Smooth muscle cell (in vitro differentiated cells): ENCODE results near the gene CYTH4. TPM values are rescaled to one million over a fixed set of nuclear protein-coding genes. Genes with fewer than 3 reads are reported as not detected.

Experiments used
- DNase-seq: peaks from one replicate; lab custom pipeline; 2025; ENCODE audit not compliant: unreplicated experiment; lab: John Stamatoyannopoulos, UW
- H2AFZ ChIP-seq: fragments of 200-600 bp; sonication (generic); 2 replicates; pipeline ENCODE4 v1.6.0; 2016; ENCODE audit warnings: antibody characterized with exemption, low read depth, mild to moderate bottlenecking
- H3F3A ChIP-seq: fragments of 200-600 bp; sonication (generic); 2 replicates; pipeline ENCODE4 v1.6.0; 2017; ENCODE audit warnings: antibody characterized with exemption, low read depth
- H3K27ac ChIP-seq: fragments of 200-600 bp; sonication (generic); 2 replicates; pipeline ENCODE4 v1.5.1; 2016; ENCODE audit warnings: low read depth, mild to moderate bottlenecking
- H3K27me3 ChIP-seq: fragments of 200-600 bp; sonication (generic); 2 replicates; pipeline ENCODE4 v1.6.1; 2016; ENCODE audit warnings: low read depth, mild to moderate bottlenecking
- H3K36me3 ChIP-seq: fragments of 200-600 bp; sonication (generic); 2 replicates; pipeline ENCODE4 v1.5.1; 2016; ENCODE audit warnings: low read depth
- H3K4me1 ChIP-seq: fragments of 200-600 bp; sonication (generic); 2 replicates; pipeline ENCODE4 v1.5.1; 2016; ENCODE audit warnings: low read depth
- H3K4me2 ChIP-seq: fragments of 200-600 bp; sonication (generic); 2 replicates; pipeline ENCODE4 v1.6.0; 2016; ENCODE audit warnings: mild to moderate bottlenecking
- H3K4me3 ChIP-seq: fragments of 200-600 bp; sonication (generic); 2 replicates; pipeline ENCODE4 v1.5.1; 2016; ENCODE audit warnings: mild to moderate bottlenecking
- H3K79me2 ChIP-seq: fragments of 200-600 bp; sonication (generic); 2 replicates; pipeline ENCODE4 v1.6.0; 2016; ENCODE audit warnings: low read depth, mild to moderate bottlenecking
- H3K9ac ChIP-seq: fragments of 200-600 bp; sonication (generic); 2 replicates; pipeline ENCODE4 v1.6.0; 2016; ENCODE audit warnings: low read depth
- H3K9me3 ChIP-seq: fragments of 200-600 bp; sonication (generic); replicated peaks from 2 replicates; pipeline ENCODE4 v1.5.1; 2016; ENCODE audit warnings: low read depth
- H4K20me1 ChIP-seq: fragments of 200-600 bp; sonication (generic); 2 replicates; pipeline ENCODE4 v1.6.0; 2016; ENCODE audit warnings: low read depth
- WGBS: methylation state at CpG from one replicate; pipeline ENCODE4 v1.1.7; 2016; ENCODE audit warnings: low lambda C conversion rate; 5-methylcytosine and 5-hydroxymethylcytosine counted together
- polyA plus RNA-seq: library from polyadenylated mRNA; unstranded; fragments of >200 nt; fragmentation: Nextera tagmentation; extraction: Ambion mirVana; gene quantifications from 2 replicates; pipeline ENCODE4 v1.2.1, GENCODE V29; 2016
- total RNA-seq: library from RNA; depleted of rRNA; stranded (reverse); fragments of >200 nt; gene quantifications from 2 replicates; pipeline ENCODE4 v1.2.3, GENCODE V29; 2014
- TF ChIP-seq, protein P1 (sequence below): fragments of 200-600 bp; sonication (generic); IDR thresholded peaks from 2 replicates; pipeline ENCODE4 v1.5.1; 2017; ENCODE audit warnings: borderline replicate concordance, mild to moderate bottlenecking, antibody characterized with exemption; ENCODE audit not compliant: insufficient read depth, poor library complexity, severe bottlenecking

The CYTH4 gene
- total and polyA plus RNA-seq, 2 experiments from 2014 or later = not detected

DNA sequence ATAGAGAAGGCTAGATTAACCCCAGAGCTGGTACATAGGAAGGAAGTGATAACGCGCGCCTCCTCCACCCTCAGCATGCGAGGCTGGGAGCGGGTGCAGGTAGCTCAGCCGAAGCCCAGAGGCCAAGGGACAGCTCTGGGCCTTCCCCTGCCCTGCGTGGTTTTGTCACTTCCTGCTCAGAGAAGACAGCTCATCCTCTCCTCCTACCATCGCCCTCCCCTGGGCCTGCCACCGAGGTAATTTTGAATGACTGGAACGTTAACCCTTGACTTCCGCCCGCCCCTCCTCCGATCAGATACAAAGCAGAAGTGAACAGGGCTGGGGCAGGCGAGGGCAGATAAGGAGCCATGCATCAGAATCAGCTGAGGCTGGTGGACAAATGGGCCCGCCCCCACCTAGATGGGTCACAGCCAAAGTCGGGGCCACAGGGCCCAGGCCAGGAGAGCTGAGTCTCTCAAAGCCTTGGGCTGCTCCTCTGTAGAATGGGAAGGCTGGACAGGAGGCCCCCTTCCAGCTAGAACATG lies 39.9 kb upstream of the CYTH4 start:
- H3F3A ChIP-seq = no peaks in the 10 kb centered on the region
- no peak overlapping the region for H3K27ac ChIP-seq
- no peak overlapping the region for H3K4me2 ChIP-seq
- no peak overlapping the region for H3K9ac ChIP-seq
- H3K79me2 ChIP-seq = no peaks in the 10 kb centered on the region
- TF ChIP-seq, protein P1, sequence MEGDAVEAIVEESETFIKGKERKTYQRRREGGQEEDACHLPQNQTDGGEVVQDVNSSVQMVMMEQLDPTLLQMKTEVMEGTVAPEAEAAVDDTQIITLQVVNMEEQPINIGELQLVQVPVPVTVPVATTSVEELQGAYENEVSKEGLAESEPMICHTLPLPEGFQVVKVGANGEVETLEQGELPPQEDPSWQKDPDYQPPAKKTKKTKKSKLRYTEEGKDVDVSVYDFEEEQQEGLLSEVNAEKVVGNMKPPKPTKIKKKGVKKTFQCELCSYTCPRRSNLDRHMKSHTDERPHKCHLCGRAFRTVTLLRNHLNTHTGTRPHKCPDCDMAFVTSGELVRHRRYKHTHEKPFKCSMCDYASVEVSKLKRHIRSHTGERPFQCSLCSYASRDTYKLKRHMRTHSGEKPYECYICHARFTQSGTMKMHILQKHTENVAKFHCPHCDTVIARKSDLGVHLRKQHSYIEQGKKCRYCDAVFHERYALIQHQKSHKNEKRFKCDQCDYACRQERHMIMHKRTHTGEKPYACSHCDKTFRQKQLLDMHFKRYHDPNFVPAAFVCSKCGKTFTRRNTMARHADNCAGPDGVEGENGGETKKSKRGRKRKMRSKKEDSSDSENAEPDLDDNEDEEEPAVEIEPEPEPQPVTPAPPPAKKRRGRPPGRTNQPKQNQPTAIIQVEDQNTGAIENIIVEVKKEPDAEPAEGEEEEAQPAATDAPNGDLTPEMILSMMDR = no peak
- H3K9me3 ChIP-seq = no peaks in the 10 kb centered on the region
- DNase-seq = no peak
- H3K4me1 ChIP-seq = peaks cover 6% of the 10 kb centered on the region
- H3K4me3 ChIP-seq = no peak overlapping the region
- H2AFZ ChIP-seq = no peak overlapping the region
- WGBS = 48% methylated on average over 16 of the region's 16 CpGs
- no peaks in the 10 kb centered on the region for H3K36me3 ChIP-seq
- no peaks in the 10 kb centered on the region for H4K20me1 ChIP-seq
- H3K27me3 ChIP-seq = no peaks in the 10 kb centered on the region

DNA sequence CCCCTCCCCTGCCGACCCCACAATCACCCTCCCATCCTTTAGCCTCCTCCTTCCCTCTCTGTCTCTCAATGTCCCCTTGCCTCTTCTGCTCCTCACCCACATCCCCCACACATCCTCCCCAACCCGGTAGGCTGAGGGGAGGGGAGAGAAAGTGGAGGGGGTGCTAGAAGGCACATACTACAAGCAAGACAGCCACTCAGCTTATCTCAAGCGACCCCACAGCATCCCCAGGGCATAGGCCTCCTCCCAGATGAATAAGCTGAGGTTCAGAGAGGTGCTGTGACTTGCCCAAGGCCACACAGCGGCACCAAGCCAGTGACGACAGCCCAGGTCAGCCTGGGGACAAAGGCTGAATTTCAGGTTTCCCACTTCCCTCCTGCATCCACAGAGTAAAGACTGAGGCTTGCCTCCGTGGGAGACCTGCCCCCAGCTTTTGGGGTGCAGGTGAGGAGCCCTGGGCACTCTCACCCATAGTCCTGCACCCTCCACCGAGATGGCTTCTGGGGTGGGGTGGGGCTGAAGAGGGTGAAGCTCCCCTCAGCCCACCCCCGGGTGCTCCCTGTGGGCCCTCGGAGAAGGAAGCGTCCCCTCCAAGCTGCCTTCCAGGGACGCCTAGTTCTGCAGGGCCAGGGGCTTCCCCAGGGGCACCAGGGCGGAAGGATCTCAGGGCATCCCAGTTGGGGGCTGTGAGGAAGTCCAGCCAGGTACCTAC lies 38.8 kb upstream of the CYTH4 start:
- no peaks in the 10 kb centered on the region for H4K20me1 ChIP-seq
- no peak for DNase-seq
- no peak overlapping the region for H3K4me3 ChIP-seq
- H3K36me3 ChIP-seq = no peaks in the 10 kb centered on the region
- no peak overlapping the region for H2AFZ ChIP-seq
- WGBS = 84% methylated on average over 11 of the region's 12 CpGs
- H3F3A ChIP-seq = no peaks in the 10 kb centered on the region
- H3K27me3 ChIP-seq = no peaks in the 10 kb centered on the region
- H3K9ac ChIP-seq = no peak overlapping the region
- no peaks in the 10 kb centered on the region for H3K79me2 ChIP-seq
- no peak overlapping the region for H3K27ac ChIP-seq
- H3K4me2 ChIP-seq = peak overlapping the region; percentile 59
- no peaks in the 10 kb centered on the region for H3K9me3 ChIP-seq
- TF ChIP-seq, protein P1 = no peak
- H3K4me1 ChIP-seq = peaks cover 6% of the 10 kb centered on the region

DNA sequence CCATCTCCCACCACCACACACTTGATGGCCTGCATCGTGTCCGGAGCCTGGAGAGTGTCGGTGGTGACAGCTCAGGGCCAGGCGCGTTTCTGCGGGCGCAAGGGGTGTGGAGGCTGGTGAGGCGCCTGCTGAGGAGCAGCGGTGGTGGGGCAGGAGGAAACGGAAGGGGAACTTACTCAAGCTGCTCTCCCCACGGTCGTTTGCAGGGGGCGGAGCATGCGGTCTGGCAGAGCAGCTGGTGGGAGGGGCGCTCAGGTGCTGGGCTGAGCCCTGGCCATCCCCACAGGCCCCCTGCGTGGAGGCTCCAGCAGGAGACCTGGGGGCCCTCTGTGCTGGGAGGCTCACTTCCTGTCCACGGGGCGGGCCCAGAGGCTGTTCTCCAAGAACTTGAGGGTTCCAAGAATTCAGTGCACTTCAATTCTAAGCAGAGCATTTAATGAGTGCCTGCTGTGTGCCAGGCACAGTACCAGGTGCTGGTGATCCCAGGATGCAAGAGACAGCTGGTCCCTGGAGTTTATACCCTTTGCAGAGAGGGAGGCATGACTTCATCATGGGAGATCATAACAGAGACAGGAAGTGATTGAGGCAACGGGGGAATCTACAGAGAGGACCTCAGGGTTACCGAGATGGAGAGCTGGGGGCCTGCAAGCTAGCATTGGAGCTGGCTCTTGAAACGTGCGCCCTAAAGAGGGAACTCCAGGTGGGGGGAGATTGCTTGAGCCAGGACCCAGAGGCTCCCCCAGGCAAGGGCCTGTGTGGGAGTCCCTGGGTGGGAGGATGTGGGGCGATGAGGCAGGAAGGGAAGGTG lies 38.0 kb upstream of the CYTH4 start, which contains the start of gene RAC2:
TSS of gene RAC2 (minus strand) at position 156 of the 808 bp plus-strand sequence. CDS start at position 35, 121 bp downstream.
- TF ChIP-seq, protein P1 = no peak
- H3K4me1 ChIP-seq = peaks cover 6% of the 10 kb centered on the region
- no peaks in the 10 kb centered on the region for H3K79me2 ChIP-seq
- DNase-seq = no peak
- peak within 1 kb of the TSS; percentile 59 for H3K4me2 ChIP-seq
- H3K27me3 ChIP-seq = no peaks in the 10 kb centered on the region
- WGBS = 49% methylated on average over 23 of the region's 23 CpGs
- H3F3A ChIP-seq = no peaks in the 10 kb centered on the region
- no peak within 1 kb of the TSS for H2AFZ ChIP-seq
- H3K9me3 ChIP-seq = no peaks in the 10 kb centered on the region
- no peaks in the 10 kb centered on the region for H4K20me1 ChIP-seq
- no peak within 1 kb of the TSS for H3K4me3 ChIP-seq
- no peak within 1 kb of the TSS for H3K27ac ChIP-seq
- no peaks in the 10 kb centered on the region for H3K36me3 ChIP-seq
- H3K9ac ChIP-seq = no peak within 1 kb of the TSS
